Pancreas (tissue), 10 donors: ENCODE measurements around the gene CDK19. TPM values are rescaled to one million over a fixed set of nuclear protein-coding genes. Genes with fewer than 3 reads are reported as not detected.

Experiments
- ATAC-seq, 4 donors: fragments of 200-7000 bp; cut with Tn5 transposase; one replicate each; pipeline versions ENCODE4 v1.8.0 to v1.9.1; 2020; ENCODE audit warnings: mild to moderate bottlenecking in 4 of 4, moderate library complexity in 4 of 4
- DNase-seq, 6 donors: peaks; one replicate each; pipeline ENCODE4 v3.0.0-alpha.2; 2020
- FAIRE-seq: peaks from 2 replicates; lab custom pipeline; 2012; peaks lifted over from hg19 to GRCh38; lab: Jason Lieb, UNC
- H3K27ac ChIP-seq, 4 donors: fragments of 200-600 bp; sonication (generic); 1 replicate in 3 of 4; 2 replicates in 1 of 4; pipeline versions ENCODE4 v1.5.0 to v1.8.0; 2020
- H3K27me3 ChIP-seq, 4 donors: fragments of 200-600 bp; one replicate each; pipeline ENCODE4 v1.8.0; 2021
- H3K36me3 ChIP-seq, 3 donors: fragments of 200-600 bp; sonication (generic) in 1 of 3; one replicate each; pipeline versions ENCODE4 v1.5.0 to v1.8.0; 2020 to 2021
- H3K4me1 ChIP-seq, 3 donors: fragments of 200-600 bp; one replicate each; pipeline ENCODE4 v1.8.0; 2021
- H3K4me3 ChIP-seq, 4 donors: fragments of 200-600 bp; sonication (generic) in 2 of 4; one replicate each; pipeline versions ENCODE4 v1.5.0 to v1.8.0; 2020 to 2021
- H3K9me3 ChIP-seq, 4 donors: fragments of 200-600 bp; one replicate each; pipeline ENCODE4 v1.8.0; 2021
- WGBS, 2 donors: extraction: QIAGEN DNeasy Blood & Tissue Kit; methylation state at CpG; one replicate each; pipeline ENCODE4 v1.1.7; 2013; 5-methylcytosine and 5-hydroxymethylcytosine counted together
- intact Hi-C, 3 donors: fragments of 100-400 bp; cut with DNase I; formaldehyde crosslinking; loops; one replicate each; pipeline versions ENCODE4 v1.11.1 to v1.14.2; 2022
- polyA plus RNA-seq, 2 donors: library from polyadenylated mRNA; stranded (reverse); fragments of 200-250 nt; gene quantifications; one replicate each; pipeline ENCODE4 v1.2.3, GENCODE V29; 2013
- total RNA-seq, 6 donors: library from RNA; stranded (reverse); fragmentation: NEBNext Ultra II Directional in 4 of 6; extraction: Animal tissue kit (Norgen Biotek cat#: 25700) in 4 of 6; gene quantifications; one replicate each; pipeline versions ENCODE4 v1.2.1 to v1.2.4, GENCODE V29; 2021 to 2023
- TF ChIP-seq, protein P1 (sequence below), 4 donors: fragments of 200-600 bp; sonication (generic) in 3 of 4; IDR thresholded peaks; one replicate each; pipeline versions ENCODE4 v1.5.0 to v1.8.0; 2021; ENCODE audit warnings: antibody characterized with exemption in 4 of 4
- donor health status: healthy with polysubstance abuse.
- donor health status: DM: no; HTN: no; CAD: no; lungs with moderate emphysema.
- donor health status: DM: no; HTN: no; CAD: no.
- donor health status: control.
- donor health status: control.
- donor health status: Bipolar disorder and iron deficiency.
- donor health status: DM: yes; HTN: yes; CAD: no.
- donor health status: DM: no; HTN: no; CAD: no.
- donor health status: DM: no; HTN: no; CAD: no.
- donor health status: DM: yes; HTN: yes; CAD: no.

Gene CDK19
- total and polyA plus RNA-seq, 8 donors = 2.4 to 14.7 (median 4.7) TPM

- H3K4me1 ChIP-seq = no peaks in the 10 kb centered on the region
- TF ChIP-seq, protein P1, sequence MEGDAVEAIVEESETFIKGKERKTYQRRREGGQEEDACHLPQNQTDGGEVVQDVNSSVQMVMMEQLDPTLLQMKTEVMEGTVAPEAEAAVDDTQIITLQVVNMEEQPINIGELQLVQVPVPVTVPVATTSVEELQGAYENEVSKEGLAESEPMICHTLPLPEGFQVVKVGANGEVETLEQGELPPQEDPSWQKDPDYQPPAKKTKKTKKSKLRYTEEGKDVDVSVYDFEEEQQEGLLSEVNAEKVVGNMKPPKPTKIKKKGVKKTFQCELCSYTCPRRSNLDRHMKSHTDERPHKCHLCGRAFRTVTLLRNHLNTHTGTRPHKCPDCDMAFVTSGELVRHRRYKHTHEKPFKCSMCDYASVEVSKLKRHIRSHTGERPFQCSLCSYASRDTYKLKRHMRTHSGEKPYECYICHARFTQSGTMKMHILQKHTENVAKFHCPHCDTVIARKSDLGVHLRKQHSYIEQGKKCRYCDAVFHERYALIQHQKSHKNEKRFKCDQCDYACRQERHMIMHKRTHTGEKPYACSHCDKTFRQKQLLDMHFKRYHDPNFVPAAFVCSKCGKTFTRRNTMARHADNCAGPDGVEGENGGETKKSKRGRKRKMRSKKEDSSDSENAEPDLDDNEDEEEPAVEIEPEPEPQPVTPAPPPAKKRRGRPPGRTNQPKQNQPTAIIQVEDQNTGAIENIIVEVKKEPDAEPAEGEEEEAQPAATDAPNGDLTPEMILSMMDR (IDR thresholded peaks at IDR 0.05) = no peak
- ATAC-seq = no peak
- no peaks in the 10 kb centered on the region for H3K36me3 ChIP-seq
- no peaks in the 10 kb centered on the region for H3K27me3 ChIP-seq
- FAIRE-seq = no peak
- intact Hi-C loops = no loop called here
- no peaks in the 10 kb centered on the region for H3K9me3 ChIP-seq
- H3K27ac ChIP-seq = no peak overlapping the region
- H3K4me3 ChIP-seq = no peak overlapping the region
- DNase-seq = no peak
Observed at GRCh38 chr6:110703906-110704594, 111.2 kb downstream of the CDK19 start.

DNA sequence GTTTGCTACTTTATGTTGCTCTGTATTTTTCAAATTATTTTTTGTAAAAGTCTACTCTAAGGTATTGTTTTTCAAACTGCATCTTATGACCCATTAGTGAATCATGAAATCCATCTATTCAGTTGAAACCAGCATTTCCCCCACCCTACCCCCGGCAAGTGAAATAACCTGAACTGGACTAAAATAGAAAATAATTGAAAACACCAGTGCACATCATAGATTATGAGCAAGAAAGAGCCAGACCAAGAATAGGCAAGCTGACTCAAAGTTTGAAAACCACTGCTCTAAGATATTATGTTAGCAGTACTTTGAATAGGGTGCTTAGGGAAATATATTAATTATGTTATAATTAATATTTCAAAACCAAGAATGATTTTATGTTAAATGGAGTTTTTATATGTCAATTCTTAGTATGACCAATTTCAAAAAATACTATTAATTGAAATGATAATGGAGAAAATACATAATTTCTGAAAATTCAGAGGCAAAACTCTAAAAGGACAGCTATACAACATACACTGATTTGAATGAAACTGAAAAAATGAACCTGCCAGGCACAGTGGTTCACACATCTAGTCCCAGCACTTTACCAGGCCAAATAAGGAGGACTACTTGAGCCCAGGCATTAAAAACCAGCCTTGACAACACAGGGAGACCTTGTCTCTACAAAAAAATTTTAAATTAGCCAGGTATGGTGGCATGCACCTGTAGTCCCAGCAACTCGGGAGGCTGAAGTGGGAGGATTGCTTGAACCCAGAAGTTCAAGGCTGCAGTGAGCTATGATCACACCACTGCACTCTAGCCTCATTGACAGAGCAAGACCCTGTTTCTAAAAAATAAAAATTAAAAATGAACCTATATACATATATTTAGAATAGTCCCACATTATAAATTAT is 112.0 kb downstream of the CDK19 start:
- Histone ChIP-seq H3K4me1 (no peaks in the 10 kb centered on the region), H3K36me3 (no peaks in the 10 kb centered on the region), H3K27me3 (no peaks in the 10 kb centered on the region), H3K27ac (no peak overlapping the region), H3K4me3 (no peak overlapping the region), H3K9me3 (no peaks in the 10 kb centered on the region)
- intact Hi-C loops = no loop called here
- WGBS, 2 donors = 46 to 47% methylated on average over 2 of the region's 2 CpGs
- no peak for ATAC-seq
- no peak for FAIRE-seq
- TF ChIP-seq, protein P1 (IDR thresholded peaks at IDR 0.05) = no peak
- no peak for DNase-seq

- no peak for DNase-seq
- no peak for FAIRE-seq
- H3K4me3 ChIP-seq = no peak overlapping the region
- TF ChIP-seq, protein P1 (IDR thresholded peaks at IDR 0.05) = no peak
- H3K27ac ChIP-seq = no peak overlapping the region
- no peaks in the 10 kb centered on the region for H3K36me3 ChIP-seq
- no peak for ATAC-seq
- WGBS, 2 donors = 80 to 85% methylated on average over 3 of the region's 3 CpGs
- H3K9me3 ChIP-seq = no peaks in the 10 kb centered on the region
- intact Hi-C loops = no loop called here
- H3K4me1 ChIP-seq = no peaks in the 10 kb centered on the region
- H3K27me3 ChIP-seq = no peaks in the 10 kb centered on the region
Observed at GRCh38 chr6:110699780-110700179, 115.5 kb downstream of the CDK19 start.

GRCh38 chr6:110693994-110694393 is 121.3 kb downstream of the CDK19 start:
- no peak for FAIRE-seq

More at GRCh38 chr6:110693994-110694393, 121.3 kb downstream of the CDK19 start:
- intact Hi-C loops = no loop called here
- no peak for DNase-seq
- Histone ChIP-seq H3K4me1 (no peaks in the 10 kb centered on the region), H3K27me3 (no peaks in the 10 kb centered on the region), H3K27ac (no peak overlapping the region), H3K9me3 (no peaks in the 10 kb centered on the region), H3K4me3 (no peak overlapping the region), H3K36me3 (no peaks in the 10 kb centered on the region)
- TF ChIP-seq, protein P1 (IDR thresholded peaks at IDR 0.05) = no peak
- no peak for ATAC-seq
